HUES6 (cell line): Measurements from ENCODE around the gene NFATC1.

Source experiments
- H3K27ac ChIP-seq: 2 replicates; pipeline ENCODE4 v1.7.0; 2013; ENCODE audit warnings: low read depth, mild to moderate bottlenecking, low read length, inconsistent platforms
- H3K27me3 ChIP-seq: 2 replicates; pipeline ENCODE4 v1.6.1; 2013; ENCODE audit warnings: low read length; ENCODE audit not compliant: control insufficient read depth, insufficient read depth
- H3K36me3 ChIP-seq: 2 replicates; pipeline ENCODE4 v1.6.1; 2013; ENCODE audit warnings: low read length; ENCODE audit not compliant: control insufficient read depth, insufficient read depth
- H3K4me1 ChIP-seq: 2 replicates; pipeline ENCODE4 v1.6.1; 2013; ENCODE audit warnings: low read length; ENCODE audit not compliant: control insufficient read depth, insufficient read depth
- H3K4me3 ChIP-seq: 2 replicates; pipeline ENCODE4 v1.5.1; 2013; ENCODE audit warnings: low read depth, low read length
- H3K9ac ChIP-seq: one replicate; pipeline ENCODE4 v1.6.1; 2013; ENCODE audit warnings: mild to moderate bottlenecking, low read length
- H3K9me3 ChIP-seq: 2 replicates; pipeline ENCODE4 v1.6.1; 2013; ENCODE audit warnings: low read depth, low read length; ENCODE audit not compliant: control insufficient read depth, insufficient read depth

Gene NFATC1

DNA sequence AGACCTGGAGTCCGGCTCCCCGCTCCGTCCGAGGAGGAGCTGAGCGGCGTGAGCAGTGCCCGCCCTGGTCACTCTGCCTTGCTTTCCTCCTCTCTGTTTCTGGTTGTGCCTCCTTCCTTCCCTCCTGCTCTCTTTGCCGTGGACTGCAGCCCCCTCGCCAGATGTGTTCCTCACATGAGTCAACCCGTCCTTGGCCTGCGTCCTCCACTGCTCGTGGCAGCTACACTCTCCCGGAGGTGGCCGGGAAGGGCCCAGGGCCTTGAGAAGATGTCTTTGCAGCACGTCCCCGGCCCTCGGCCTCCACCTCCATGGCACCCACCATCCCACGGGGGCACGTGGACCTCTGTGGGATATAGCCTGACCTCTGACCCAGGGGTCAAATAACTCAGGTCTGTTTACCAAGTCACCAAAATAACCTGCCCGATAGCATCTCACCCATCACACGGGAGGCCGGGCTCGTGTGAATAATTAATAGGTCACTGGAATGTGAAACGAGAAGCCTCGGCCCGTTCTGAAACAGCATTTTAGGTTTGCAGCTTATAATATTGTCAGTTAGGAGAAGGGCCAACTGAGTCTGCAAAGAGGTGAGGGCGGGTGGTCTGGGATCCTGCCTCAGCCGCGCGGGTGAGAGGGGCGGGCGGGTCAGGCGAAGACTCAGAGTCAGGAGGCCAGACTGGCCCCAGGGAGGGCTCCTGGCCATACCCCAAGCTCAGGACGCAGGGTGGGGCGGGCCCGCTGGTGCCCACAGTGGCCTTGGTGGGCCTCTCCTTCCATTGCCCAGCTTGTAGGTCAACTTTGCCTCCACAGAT is 42.6 kb downstream of the NFATC1 start:
- H3K4me1 ChIP-seq = no peaks in the 10 kb centered on the region; the same call in 1 of the 2 replicates
- peaks cover 11% of the 10 kb centered on the region for H3K36me3 ChIP-seq
- H3K27me3 ChIP-seq = no peaks in the 10 kb centered on the region
- no peak overlapping the region for H3K9ac ChIP-seq
- no peak overlapping the region for H3K4me3 ChIP-seq
- H3K27ac ChIP-seq = no peak overlapping the region
- H3K9me3 ChIP-seq = no peaks in the 10 kb centered on the region

GRCh38 chr18:79438898-79439627 is 43.3 kb downstream of the NFATC1 start:
- Histone ChIP-seq H3K36me3 (peaks cover 11% of the 10 kb centered on the region), H3K27ac (no peak overlapping the region), H3K9ac (no peak overlapping the region), H3K4me1 (no peaks in the 10 kb centered on the region; the same call in 1 of the 2 replicates), H3K4me3 (no peak overlapping the region), H3K27me3 (no peaks in the 10 kb centered on the region), H3K9me3 (no peaks in the 10 kb centered on the region)

- Histone ChIP-seq H3K4me1 (no peaks in the 10 kb centered on the region; the same call in 1 of the 2 replicates), H3K27me3 (no peaks in the 10 kb centered on the region), H3K9ac (no peak overlapping the region), H3K9me3 (no peaks in the 10 kb centered on the region), H3K4me3 (no peak overlapping the region), H3K36me3 (peaks cover 9% of the 10 kb centered on the region; the same call in 1 of the 2 replicates), H3K27ac (no peak overlapping the region)
Observed at GRCh38 chr18:79439628-79440023, 43.9 kb downstream of the NFATC1 start.

- Histone ChIP-seq H3K4me3 (no peak overlapping the region), H3K9ac (no peak overlapping the region), H3K27me3 (no peaks in the 10 kb centered on the region), H3K27ac (no peak overlapping the region), H3K9me3 (no peaks in the 10 kb centered on the region), H3K36me3 (peaks cover 9% of the 10 kb centered on the region; the same call in 1 of the 2 replicates), H3K4me1 (peaks cover 1% of the 10 kb centered on the region)
Observed at GRCh38 chr18:79440316-79441110, 44.8 kb downstream of the NFATC1 start.

- no peak overlapping the region for H3K27ac ChIP-seq
- no peak overlapping the region for H3K9ac ChIP-seq
- no peak overlapping the region for H3K4me3 ChIP-seq
- no peaks in the 10 kb centered on the region for H3K27me3 ChIP-seq
- H3K9me3 ChIP-seq = no peaks in the 10 kb centered on the region
- H3K36me3 ChIP-seq = peaks cover 9% of the 10 kb centered on the region; the same call in 1 of the 2 replicates
- peaks cover 8% of the 10 kb centered on the region for H3K4me1 ChIP-seq
Observed at GRCh38 chr18:79441420-79441819, 45.7 kb downstream of the NFATC1 start.

DNA sequence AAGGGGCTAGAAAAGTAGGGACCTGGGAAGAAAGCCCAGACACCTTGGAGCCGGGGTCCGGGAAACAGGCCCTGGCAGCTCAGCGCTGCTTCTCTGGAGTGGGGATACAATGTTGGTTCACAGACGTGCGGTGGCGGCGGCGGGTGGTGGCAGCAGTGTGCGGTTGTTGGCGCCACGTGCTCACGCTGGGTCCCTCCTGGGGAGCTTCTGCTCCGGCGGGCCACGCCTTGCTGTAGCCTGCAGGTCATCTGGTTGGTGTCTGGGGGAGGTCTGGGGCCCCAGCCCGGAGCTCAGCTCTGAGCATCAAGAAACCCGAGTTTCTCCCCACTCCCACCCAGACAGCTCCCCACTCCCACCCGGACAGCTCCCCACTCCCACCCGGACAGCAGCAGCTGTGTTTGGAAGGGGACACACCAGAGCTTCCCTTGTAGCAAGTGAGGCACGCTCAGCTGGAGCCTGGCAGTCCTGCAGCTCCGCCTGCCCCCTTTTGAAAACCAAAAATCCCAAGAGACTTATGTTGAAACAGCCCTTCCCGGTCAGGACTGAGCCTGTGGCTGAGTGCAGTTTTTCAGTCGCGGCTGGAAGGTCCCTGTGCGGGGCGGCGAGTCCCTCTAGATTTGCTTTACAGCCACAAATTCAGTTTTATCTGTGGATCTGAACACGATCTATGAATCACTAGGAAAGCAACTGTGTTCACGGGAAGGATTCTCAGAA is 46.9 kb downstream of the NFATC1 start:
- Histone ChIP-seq H3K27me3 (no peaks in the 10 kb centered on the region), H3K9ac (no peak overlapping the region), H3K4me3 (no peak overlapping the region), H3K36me3 (peaks cover 5% of the 10 kb centered on the region; the same call in 1 of the 2 replicates), H3K9me3 (no peaks in the 10 kb centered on the region), H3K4me1 (peaks cover 10% of the 10 kb centered on the region), H3K27ac (no peak overlapping the region)

DNA sequence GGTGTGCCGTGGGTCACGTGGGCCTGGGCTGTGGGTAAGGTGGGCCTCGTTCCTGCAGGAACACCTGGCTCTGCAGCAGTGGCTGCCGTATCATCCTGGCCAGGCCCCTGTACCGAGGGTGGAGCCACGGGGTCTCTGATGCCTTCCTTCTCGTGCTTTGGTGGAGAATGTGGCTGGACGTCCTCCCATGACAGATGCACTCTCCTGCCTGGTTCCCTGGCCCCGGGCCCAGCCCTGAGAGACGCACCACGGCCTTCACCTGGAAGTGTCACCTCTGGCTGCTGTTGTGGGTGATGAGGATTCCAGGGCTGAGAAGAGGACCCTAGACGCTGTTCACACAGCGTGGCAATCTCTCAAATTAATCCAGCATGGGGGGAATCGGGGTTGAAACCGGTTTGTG is 49.5 kb downstream of the NFATC1 start:
- Histone ChIP-seq H3K4me1 (peaks cover 10% of the 10 kb centered on the region), H3K27ac (no peak overlapping the region), H3K9ac (no peak overlapping the region)

GRCh38 chr18:79445696-79446561 is 50.2 kb downstream of the NFATC1 start:
- Histone ChIP-seq H3K27me3 (no peaks in the 10 kb centered on the region), H3K9me3 (no peaks in the 10 kb centered on the region), H3K9ac (no peak overlapping the region), H3K4me3 (no peak overlapping the region), H3K36me3 (peaks cover 13% of the 10 kb centered on the region), H3K27ac (no peak overlapping the region), H3K4me1 (peaks cover 10% of the 10 kb centered on the region)

More for the DNA sequence above, 49.5 kb downstream of the NFATC1 start:
- Histone ChIP-seq H3K9me3 (no peaks in the 10 kb centered on the region), H3K4me3 (no peak overlapping the region), H3K27me3 (no peaks in the 10 kb centered on the region), H3K36me3 (peaks cover 12% of the 10 kb centered on the region)

DNA sequence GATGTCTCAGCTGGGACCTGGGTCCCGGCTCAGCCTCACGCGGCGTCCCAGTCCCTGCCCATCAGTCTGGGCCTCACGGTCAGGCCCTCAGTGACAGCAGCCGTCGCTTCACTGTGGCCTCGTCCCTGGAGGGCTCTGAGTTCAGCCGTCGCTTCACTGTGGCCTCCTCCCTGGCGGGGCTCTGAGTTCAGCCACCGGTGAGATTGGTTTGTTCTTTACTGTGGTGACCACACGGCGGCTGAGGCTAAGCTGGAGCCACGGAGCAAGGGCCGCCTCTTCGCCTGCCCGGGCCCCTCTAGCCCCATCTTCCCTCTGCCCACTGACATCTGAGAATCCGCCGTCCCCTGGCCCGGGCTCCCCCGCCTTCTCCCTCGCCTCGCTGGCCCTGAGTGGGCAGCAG is 51.2 kb downstream of the NFATC1 start:
- H3K4me1 ChIP-seq = peaks cover 10% of the 10 kb centered on the region
- H3K9me3 ChIP-seq = no peaks in the 10 kb centered on the region
- no peak overlapping the region for H3K4me3 ChIP-seq
- H3K9ac ChIP-seq = no peak overlapping the region
- no peaks in the 10 kb centered on the region for H3K27me3 ChIP-seq
- H3K36me3 ChIP-seq = peaks cover 22% of the 10 kb centered on the region
- no peak overlapping the region for H3K27ac ChIP-seq
